K562 (cell line): ENCODE data around the gene KLHL9.
"Not testable (repeated sequence)": the region's sequence is repeated elsewhere in the genome, so short reads cannot be mapped to it uniquely, and the experiment has no call there.

Experiments
- POLR2AphosphoS5 ChIP-seq: IDR thresholded peaks from 2 replicates; pipeline ENCODE4 v1.6.1; 2011; ENCODE audit warnings: mild to moderate bottlenecking, low read depth, low read length, moderate library complexity; ENCODE audit not compliant: control insufficient read depth, insufficient read depth
- TF ChIP-seq, protein P1 (sequence below), 2 experiments: fragments of 450-650 bp in 1 of 2; sonication (generic) in 1 of 2; formaldehyde crosslinking in 1 of 2; IDR thresholded peaks in 1 of 2; conservative IDR thresholded peaks in 1 of 2; 2 replicates each; pipeline versions ENCODE4 v1.6.1 to v1.8.1; 2016 to 2023; ENCODE audit warnings: mild to moderate bottlenecking in 2 of 2, moderate library complexity in 2 of 2, inconsistent platforms in 1 of 2, missing genetic modification reagents in 1 of 2

DNA sequence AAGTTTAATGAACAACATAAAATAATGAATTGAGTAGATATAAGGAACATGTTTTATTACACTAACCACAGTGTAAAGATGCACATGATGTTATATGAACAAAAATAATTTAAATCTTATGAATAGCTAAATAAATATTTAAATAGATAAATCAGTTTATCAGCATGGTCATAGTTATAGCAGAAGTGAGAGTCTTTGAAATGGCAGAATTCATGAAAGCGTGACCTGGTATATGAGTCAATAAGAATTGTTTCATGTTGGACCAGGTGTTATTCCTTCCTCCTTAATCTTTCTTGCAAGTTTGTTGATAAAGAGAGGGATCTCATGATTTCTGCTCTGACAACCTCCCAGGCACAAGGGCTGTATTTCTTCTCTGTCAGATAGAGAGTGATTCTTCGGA is 32.0 kb upstream of the KLHL9 start:
- TF ChIP-seq, protein P1, sequence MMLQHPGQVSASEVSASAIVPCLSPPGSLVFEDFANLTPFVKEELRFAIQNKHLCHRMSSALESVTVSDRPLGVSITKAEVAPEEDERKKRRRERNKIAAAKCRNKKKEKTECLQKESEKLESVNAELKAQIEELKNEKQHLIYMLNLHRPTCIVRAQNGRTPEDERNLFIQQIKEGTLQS (IDR thresholded peaks at IDR 0.05) = not testable (repeated sequence)
- TF ChIP-seq, protein P1 (CRISPR knock-in tag; conservative IDR thresholded peaks at IDR 0.05) = not testable (repeated sequence)
- TF ChIP-seq POLR2AphosphoS5 = not testable (repeated sequence)
